H1 (cell line): Measurements from ENCODE around the gene CHRNA4. TPM values are rescaled to one million over a fixed set of nuclear protein-coding genes. Genes with fewer than 3 reads are reported as not detected.

Experiments
- CTCF ChIA-PET: fragments of 300-600 bp; sonication (Branson Sonifier 250); formaldehyde crosslinking; loops from one replicate; lab custom pipeline; 2021; ENCODE audit not compliant: partially characterized antibody; lab: Charles Lee
- POLR2A ChIA-PET: fragments of 300-600 bp; sonication (Branson Sonifier 250); formaldehyde crosslinking; loops from one replicate; lab custom pipeline; 2021; ENCODE audit warnings: inconsistent platforms; ENCODE audit not compliant: partially characterized antibody; lab: Charles Lee
- DNase-seq, 2 experiments: peaks; one replicate each; pipeline versions ENCODE4 v3.0.0 to v3.0.0-alpha.2; 2010 to 2022; ENCODE audit warnings: low spot score in 2 of 2, low read depth in 1 of 2, mixed read lengths in 1 of 2
- FAIRE-seq: peaks from 2 replicates; lab custom pipeline; 2011; peaks lifted over from hg19 to GRCh38; lab: Jason Lieb, UNC
- H2AFZ ChIP-seq: 2 replicates; pipeline ENCODE4 v1.8.1; 2012; ENCODE audit warnings: low read length, inconsistent platforms
- H2AK5ac ChIP-seq: 2 replicates; pipeline ENCODE4 v1.6.1; 2013; ENCODE audit warnings: low read depth, low read length
- H2BK120ac ChIP-seq: replicated peaks from 2 replicates; pipeline ENCODE3; 2013; ENCODE audit warnings: low read depth, low read length, inconsistent platforms
- H2BK12ac ChIP-seq: 2 replicates; pipeline ENCODE4 v1.6.1; 2013; ENCODE audit warnings: low read depth, low read length
- H2BK15ac ChIP-seq: 2 replicates; pipeline ENCODE4 v1.6.1; 2013; ENCODE audit warnings: low read length
- H2BK20ac ChIP-seq: 2 replicates; pipeline ENCODE4 v1.6.1; 2013; ENCODE audit warnings: low read length
- H2BK5ac ChIP-seq: 2 replicates; pipeline ENCODE4 v1.6.1; 2013; ENCODE audit warnings: low read depth, low read length
- H3K14ac ChIP-seq: 2 replicates; pipeline ENCODE4 v1.6.1; 2013; ENCODE audit warnings: inconsistent platforms; ENCODE audit not compliant: insufficient read length
- H3K18ac ChIP-seq: 2 replicates; pipeline ENCODE4 v1.6.1; 2013; ENCODE audit warnings: low read length; ENCODE audit errors: extremely low read depth
- H3K23ac ChIP-seq: 2 replicates; pipeline ENCODE4 v1.6.1; 2013; ENCODE audit warnings: inconsistent platforms; ENCODE audit not compliant: insufficient read length
- H3K23me2 ChIP-seq: 2 replicates; pipeline ENCODE4 v1.6.1; 2013; ENCODE audit warnings: low read depth, low read length
- H3K27ac ChIP-seq: 2 replicates; pipeline ENCODE4 v1.6.1; 2011; ENCODE audit warnings: low read depth, low read length, inconsistent platforms
- H3K27me3 ChIP-seq, 4 experiments: replicated peaks in 1 of 4; 1 replicate in 1 of 4; 2 replicates in 3 of 4; pipeline versions ENCODE4 v1.6.1 to v1.8.1; 2011 to 2013; ENCODE audit warnings: low read length in 3 of 4, mild to moderate bottlenecking in 3 of 4, inconsistent platforms in 2 of 4, mixed read lengths in 2 of 4, moderate library complexity in 1 of 4; ENCODE audit not compliant: control insufficient read depth in 3 of 4, insufficient read depth in 3 of 4; ENCODE audit errors: extremely low read depth in 1 of 4
- H3K36me3 ChIP-seq, 4 experiments: 2 replicates each; pipeline versions ENCODE4 v1.6.1 to v1.8.1; 2011 to 2013; ENCODE audit warnings: mild to moderate bottlenecking in 4 of 4, low read length in 3 of 4, moderate library complexity in 2 of 4, control low read depth in 1 of 4, inconsistent platforms in 1 of 4; ENCODE audit not compliant: insufficient read depth in 4 of 4, control insufficient read depth in 2 of 4
- H3K4ac ChIP-seq: replicated peaks from 2 replicates; pipeline ENCODE3; 2013; ENCODE audit warnings: low read length, low read depth, mixed read lengths, inconsistent platforms; ENCODE audit not compliant: insufficient read length
- H3K4me1 ChIP-seq, 4 experiments: replicated peaks in 1 of 4; 1 replicate in 1 of 4; 2 replicates in 3 of 4; pipeline versions ENCODE4 v1.6.1 to v1.8.1; 2011 to 2013; ENCODE audit warnings: low read length in 3 of 4, inconsistent platforms in 2 of 4, mixed read lengths in 1 of 4; ENCODE audit not compliant: insufficient read depth in 4 of 4, control insufficient read depth in 3 of 4
- H3K4me2 ChIP-seq, 2 experiments: 2 replicates each; pipeline versions ENCODE4 v1.6.1 to v1.8.1; 2011 to 2013; ENCODE audit warnings: low read depth in 2 of 2, low read length in 2 of 2, control low read depth in 1 of 2, inconsistent platforms in 1 of 2, mild to moderate bottlenecking in 1 of 2; ENCODE audit not compliant: insufficient read depth in 1 of 2
- H3K4me3 ChIP-seq, 4 experiments: fragments of 200-600, 300-600 bp in 1 of 4; sonication (generic), shearing (Covaris generic), sonication (Bioruptor Twin) in 1 of 4; 2 replicates each; pipeline versions ENCODE4 v1.5.1 to v1.8.1; 2011 to 2016; ENCODE audit warnings: low read length in 4 of 4, low read depth in 3 of 4, control low read depth in 2 of 4, inconsistent platforms in 2 of 4, mild to moderate bottlenecking in 2 of 4, mixed read lengths in 1 of 4, moderate library complexity in 1 of 4; ENCODE audit not compliant: insufficient read depth in 2 of 4; ENCODE audit errors: extremely low read depth in 1 of 4
- H3K56ac ChIP-seq: replicated peaks from 2 replicates; pipeline ENCODE3; 2013; ENCODE audit warnings: low read depth, mild to moderate bottlenecking, mixed read lengths, low read length, inconsistent platforms; ENCODE audit not compliant: insufficient read length
- H3K79me1 ChIP-seq: 2 replicates; pipeline ENCODE4 v1.6.1; 2013; ENCODE audit warnings: low read depth, low read length, control low read depth
- H3K79me2 ChIP-seq, 2 experiments: 2 replicates each; pipeline versions ENCODE4 v1.6.1 to v1.8.1; 2012 to 2013; ENCODE audit warnings: low read length in 2 of 2, mild to moderate bottlenecking in 2 of 2, inconsistent platforms in 1 of 2; ENCODE audit not compliant: insufficient read depth in 2 of 2, control insufficient read depth in 1 of 2
- H3K9ac ChIP-seq, 4 experiments: replicated peaks in 1 of 4; 1 replicate in 1 of 4; 2 replicates in 3 of 4; pipeline versions ENCODE4 v1.6.1 to v1.8.1; 2011 to 2013; ENCODE audit warnings: low read depth in 3 of 4, low read length in 3 of 4, control low read depth in 2 of 4, mild to moderate bottlenecking in 2 of 4, moderate library complexity in 2 of 4, inconsistent platforms in 1 of 4; ENCODE audit errors: extremely low read depth in 1 of 4
- H3K9me3 ChIP-seq, 2 experiments: 2 replicates each; pipeline versions ENCODE4 v1.6.1 to v1.8.1; 2012 to 2013; ENCODE audit warnings: mild to moderate bottlenecking in 2 of 2, moderate library complexity in 2 of 2, control low read depth in 1 of 2, inconsistent platforms in 1 of 2, low read depth in 1 of 2, low read length in 1 of 2, mixed read lengths in 1 of 2; ENCODE audit not compliant: insufficient read depth in 2 of 2
- H4K20me1 ChIP-seq, 2 experiments: replicated peaks in 1 of 2; 2 replicates each; pipeline versions ENCODE3 to v1.8.1; 2011 to 2013; ENCODE audit warnings: inconsistent platforms in 2 of 2, low read length in 2 of 2, mild to moderate bottlenecking in 1 of 2; ENCODE audit not compliant: insufficient read depth in 2 of 2, control insufficient read depth in 1 of 2
- H4K5ac ChIP-seq: 2 replicates; pipeline ENCODE4 v1.6.1; 2013; ENCODE audit warnings: low read length, low read depth, mixed read lengths, inconsistent platforms; ENCODE audit not compliant: insufficient read length
- H4K8ac ChIP-seq: 2 replicates; pipeline ENCODE4 v1.8.0; 2013; ENCODE audit warnings: mild to moderate bottlenecking, moderate library complexity, low read length, inconsistent platforms; ENCODE audit not compliant: insufficient read depth; ENCODE audit errors: extremely low read depth
- H4K91ac ChIP-seq: replicated peaks from 2 replicates; pipeline ENCODE3; 2013; ENCODE audit warnings: low read length, mixed read lengths, inconsistent platforms; ENCODE audit not compliant: insufficient read length
- BACH1 ChIP-seq: IDR thresholded peaks from 2 replicates; pipeline ENCODE4 v1.6.1; 2012; ENCODE audit warnings: low read length, improper control_type of control experiment
- CHD1 ChIP-seq: IDR thresholded peaks from 2 replicates; pipeline ENCODE4 v1.6.1; 2012; ENCODE audit warnings: low read depth, low read length, improper control_type of control experiment
- CREB1 ChIP-seq: IDR thresholded peaks from 2 replicates; pipeline ENCODE4 v1.6.1; 2012; ENCODE audit warnings: inconsistent platforms
- NRF1 ChIP-seq: IDR thresholded peaks from 2 replicates; pipeline ENCODE4 v1.6.1; 2011; ENCODE audit warnings: mild to moderate bottlenecking, low read depth, low read length, improper control_type of control experiment
- POLR2A ChIP-seq, 2 experiments: IDR thresholded peaks; 1 replicate in 1 of 2; 2 replicates in 1 of 2; pipeline ENCODE4 v1.6.1; 2011; ENCODE audit warnings: low read depth in 2 of 2, low read length in 2 of 2, mild to moderate bottlenecking in 2 of 2; ENCODE audit errors: control extremely low read depth in 1 of 2
- POU5F1 ChIP-seq: IDR thresholded peaks from 2 replicates; pipeline ENCODE4 v1.6.1; 2011; ENCODE audit warnings: low read depth, mild to moderate bottlenecking, low read length, moderate library complexity
- WGBS, 2 experiments: shearing (Covaris generic) in 1 of 2; methylation state at CpG; one replicate each; pipeline versions ENCODE4 v1.1.6 to v1.1.7; 2013 to 2015; ENCODE audit warnings: low lambda C conversion rate in 2 of 2, mixed read lengths in 2 of 2, inconsistent platforms in 1 of 2, low coverage in 1 of 2, missing lambda C conversion rate in 1 of 2; ENCODE audit not compliant: insufficient replicate concordance in 2 of 2, insufficient coverage in 1 of 2, insufficient read length in 1 of 2; ENCODE audit errors: extremely low coverage in 1 of 2, missing lambda C conversion rate in 1 of 2; 5-methylcytosine and 5-hydroxymethylcytosine counted together
- polyA plus RNA-seq, 7 experiments: library from polyadenylated mRNA; depleted of rRNA in 3 of 7; stranded (reverse) in 5 of 7; unstranded in 2 of 7; fragments of >200 nt in 5 of 7; fragments of 200-250 nt in 2 of 7; gene quantifications; 1 replicate in 5 of 7; 2 replicates in 1 of 7; 4 replicates in 1 of 7; pipeline versions ENCODE4 v1.2.1 to v1.2.3, GENCODE V29; 2011 to 2013; ENCODE audit warnings: missing spikeins in 2 of 7, mixed read lengths in 2 of 7
- total RNA-seq: library from RNA; stranded (reverse); fragmentation: NEBNext Ultra II Directional; extraction: Animal tissue kit (Norgen Biotek cat#: 25700); gene quantifications from 2 replicates; pipeline ENCODE4 v1.2.1, GENCODE V29; 2021
- TF ChIP-seq, protein P1 (sequence below), 3 experiments: IDR thresholded peaks; 1 replicate in 2 of 3; 2 replicates in 1 of 3; pipeline versions ENCODE4 v1.5.1 to v1.6.1; 2011; ENCODE audit warnings: low read length in 3 of 3, mild to moderate bottlenecking in 3 of 3, inconsistent platforms in 2 of 3, low read depth in 1 of 3, moderate library complexity in 1 of 3; ENCODE audit not compliant: insufficient read depth in 1 of 3; ENCODE audit errors: control extremely low read depth in 1 of 3
- TF ChIP-seq, protein P2 (sequence below): IDR thresholded peaks from 2 replicates; pipeline ENCODE4 v1.6.1; 2012; ENCODE audit warnings: inconsistent platforms

The CHRNA4 gene
- total and polyA plus RNA-seq, 2 of the 8 experiments (the other 6 are each of a cell fraction or from before 2014, with no cell fraction given) = 4.3 to 5.7 TPM

DNA sequence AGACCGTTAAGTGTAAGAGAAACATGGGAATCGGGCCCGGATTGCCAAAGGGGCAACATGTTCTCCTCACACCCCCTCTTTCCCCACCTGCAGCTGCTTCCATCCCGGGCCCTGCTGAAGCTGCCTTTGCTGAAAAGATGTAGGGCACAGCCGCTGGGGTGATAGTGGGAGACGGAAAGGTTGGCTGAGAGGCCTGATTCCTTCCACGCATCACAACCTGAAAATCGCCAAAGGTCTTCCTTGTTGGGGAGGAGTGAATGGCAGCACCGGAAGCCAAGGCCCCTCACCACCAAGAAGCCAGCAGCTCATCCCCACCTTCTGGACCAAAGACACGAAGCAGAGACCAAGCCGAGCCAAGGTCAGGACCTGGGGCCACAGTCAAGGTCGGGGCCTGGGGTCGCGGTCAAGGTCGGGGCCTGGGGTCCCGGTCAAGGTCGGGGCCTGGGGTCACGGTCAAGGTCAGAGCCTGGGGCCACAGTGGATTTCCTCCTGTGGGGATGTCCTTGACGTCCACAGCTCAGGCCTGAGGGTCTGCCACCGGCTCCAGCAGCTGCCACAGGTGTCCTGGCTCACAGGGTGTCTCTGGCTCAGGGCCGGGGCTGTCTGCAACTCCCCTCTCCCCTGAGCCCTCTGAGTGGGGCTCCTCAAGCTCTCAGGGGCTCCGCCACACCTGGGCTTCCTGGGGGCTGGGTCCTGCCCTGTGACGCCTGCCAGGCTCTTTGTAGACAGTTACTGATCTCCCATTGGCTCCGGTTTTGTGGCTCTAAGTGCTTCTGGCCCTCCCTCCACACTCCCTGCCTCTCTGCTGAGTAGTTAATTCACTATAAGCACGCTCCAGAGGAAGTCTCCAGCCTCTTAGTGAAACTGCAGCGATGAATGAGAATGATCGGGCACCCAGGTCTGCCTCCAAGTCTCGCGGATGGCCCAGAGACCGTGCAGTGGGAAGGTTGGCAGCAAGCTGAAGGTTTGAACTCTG lies 5.5 kb upstream of the CHRNA4 start:
- Histone ChIP-seq H3K79me2 (no peaks in the 10 kb centered on the region), H2BK20ac (no peak overlapping the region), H2BK5ac (no peak overlapping the region), H3K4me2 (no peak overlapping the region), H2AFZ (no peak overlapping the region), H2BK15ac (0 out of 2 replicates have a peak overlapping the region, but pooled peaks have one; percentile 81), H4K5ac (no peak overlapping the region), H4K91ac (no peak overlapping the region), H3K14ac (no peak overlapping the region), H2AK5ac (no peak overlapping the region), H3K56ac (no peak overlapping the region), H3K79me1 (peaks cover 2% of the 10 kb centered on the region; the same call in 1 of the 2 replicates), H3K23me2 (peaks cover 7% of the 10 kb centered on the region; the same call in 1 of the 2 replicates), H3K9ac (0 out of 7 replicates have a peak overlapping the region, but pooled peaks of 1 of the 4 experiments have one; percentile 4), H4K20me1 (no peaks in the 10 kb centered on the region), H3K4me1 (peaks cover 0 to 19% (median 11%) of the 10 kb centered on the region in 4 experiments; a peak in 6 of 7 replicates), H3K36me3 (no peaks in the 10 kb centered on the region), H4K8ac (no peak overlapping the region; the same call in 1 of the 2 replicates), H3K9me3 (no peaks in the 10 kb centered on the region), H2BK12ac (peak overlapping the region; percentile 39; the same call in 1 of the 2 replicates), H3K27ac (no peak overlapping the region), H2BK120ac (no peak overlapping the region), H3K4me3 (no peak overlapping the region), H3K18ac (peak overlapping the region; percentile 7; the same call in 1 of the 2 replicates), H3K27me3 (peaks cover 0 to 15% (median 9%) of the 10 kb centered on the region in 4 experiments; a peak in 4 of 7 replicates), H3K23ac (no peak overlapping the region), H3K4ac (no peak overlapping the region)
- TF ChIP-seq CREB1 (no peak), BACH1 (no peak), CHD1 (no peak), NRF1 (no peak), POLR2A (IDR thresholded peaks at IDR 0.05; ENCODE audit: control extremely low read depth in 1 of 2, low read depth in 2 of 2, low read length in 2 of 2) (no peak), POU5F1 (no peak)
- TF ChIP-seq, protein P1, sequence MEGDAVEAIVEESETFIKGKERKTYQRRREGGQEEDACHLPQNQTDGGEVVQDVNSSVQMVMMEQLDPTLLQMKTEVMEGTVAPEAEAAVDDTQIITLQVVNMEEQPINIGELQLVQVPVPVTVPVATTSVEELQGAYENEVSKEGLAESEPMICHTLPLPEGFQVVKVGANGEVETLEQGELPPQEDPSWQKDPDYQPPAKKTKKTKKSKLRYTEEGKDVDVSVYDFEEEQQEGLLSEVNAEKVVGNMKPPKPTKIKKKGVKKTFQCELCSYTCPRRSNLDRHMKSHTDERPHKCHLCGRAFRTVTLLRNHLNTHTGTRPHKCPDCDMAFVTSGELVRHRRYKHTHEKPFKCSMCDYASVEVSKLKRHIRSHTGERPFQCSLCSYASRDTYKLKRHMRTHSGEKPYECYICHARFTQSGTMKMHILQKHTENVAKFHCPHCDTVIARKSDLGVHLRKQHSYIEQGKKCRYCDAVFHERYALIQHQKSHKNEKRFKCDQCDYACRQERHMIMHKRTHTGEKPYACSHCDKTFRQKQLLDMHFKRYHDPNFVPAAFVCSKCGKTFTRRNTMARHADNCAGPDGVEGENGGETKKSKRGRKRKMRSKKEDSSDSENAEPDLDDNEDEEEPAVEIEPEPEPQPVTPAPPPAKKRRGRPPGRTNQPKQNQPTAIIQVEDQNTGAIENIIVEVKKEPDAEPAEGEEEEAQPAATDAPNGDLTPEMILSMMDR (IDR thresholded peaks at IDR 0.05; ENCODE audit: control extremely low read depth in 1 of 3, insufficient read depth in 1 of 3, low read depth in 1 of 3, low read length in 3 of 3) = no peak
- TF ChIP-seq, protein P2, sequence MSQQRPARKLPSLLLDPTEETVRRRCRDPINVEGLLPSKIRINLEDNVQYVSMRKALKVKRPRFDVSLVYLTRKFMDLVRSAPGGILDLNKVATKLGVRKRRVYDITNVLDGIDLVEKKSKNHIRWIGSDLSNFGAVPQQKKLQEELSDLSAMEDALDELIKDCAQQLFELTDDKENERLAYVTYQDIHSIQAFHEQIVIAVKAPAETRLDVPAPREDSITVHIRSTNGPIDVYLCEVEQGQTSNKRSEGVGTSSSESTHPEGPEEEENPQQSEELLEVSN = no peak
- ChIA-PET CTCF (interaction anchor here (0.8 to 3.8 kb wide), 5 partner anchors 11 to 143 kb away, joined by 3 to 20 read pairs (median 13); no protein-coding TSS in a partner anchor), POLR2A (interaction anchor here (1.0 kb wide), 1 partner anchor 11 kb away, joined by 6 read pairs; no protein-coding TSS in a partner anchor)
- no peak for DNase-seq
- WGBS, 2 experiments = 83% methylated on average over 27 of the region's 30 CpGs; no CpG with 5 or more reads in 1 of the 2 experiments
- no peak for FAIRE-seq
